Activated CD4-positive, alpha-beta T cell treated with anti-CD3 and anti-CD28 coated beads for 4 hours (primary cell): Measurements from ENCODE around the gene OR4D1.
A peak's percentile ranks its signal among the peaks of the same experiment; 100 is the strongest.

Source experiments
- DNase-seq, 2 donors: peaks; one replicate each; pipeline ENCODE4 v3.0.0-alpha.2; 2020

OR4D1 gene

DNA sequence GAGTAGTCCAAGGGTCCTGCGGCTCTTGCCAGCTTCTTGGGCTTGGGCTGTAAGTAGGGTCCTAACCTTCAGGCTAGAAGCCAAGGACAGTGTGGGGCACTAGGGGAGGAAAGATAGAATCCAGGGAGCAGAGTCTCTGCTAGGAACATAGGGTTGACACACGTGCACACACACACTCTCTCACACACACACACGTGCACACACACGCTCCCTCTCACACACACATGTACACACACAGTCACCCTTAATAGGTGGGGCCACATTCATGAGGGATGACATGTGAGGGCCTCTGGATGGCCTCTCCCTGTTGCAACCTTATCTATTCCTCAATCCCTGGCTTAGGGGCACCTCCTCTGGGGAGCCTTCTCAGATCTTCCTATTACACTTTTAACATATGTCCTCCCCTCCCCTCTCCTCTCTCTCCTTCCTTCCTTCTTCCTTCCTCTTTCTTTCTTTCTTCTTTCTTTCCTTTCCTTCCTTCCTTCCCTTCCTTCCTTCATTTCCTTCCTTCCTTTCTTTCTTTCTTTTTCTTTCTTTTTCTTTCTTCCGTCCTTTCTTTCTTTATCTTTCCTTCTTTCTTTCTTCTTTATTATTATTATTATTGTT, 47.4 kb downstream of the OR4D1 start:
- DNase-seq, result no peak

DNA sequence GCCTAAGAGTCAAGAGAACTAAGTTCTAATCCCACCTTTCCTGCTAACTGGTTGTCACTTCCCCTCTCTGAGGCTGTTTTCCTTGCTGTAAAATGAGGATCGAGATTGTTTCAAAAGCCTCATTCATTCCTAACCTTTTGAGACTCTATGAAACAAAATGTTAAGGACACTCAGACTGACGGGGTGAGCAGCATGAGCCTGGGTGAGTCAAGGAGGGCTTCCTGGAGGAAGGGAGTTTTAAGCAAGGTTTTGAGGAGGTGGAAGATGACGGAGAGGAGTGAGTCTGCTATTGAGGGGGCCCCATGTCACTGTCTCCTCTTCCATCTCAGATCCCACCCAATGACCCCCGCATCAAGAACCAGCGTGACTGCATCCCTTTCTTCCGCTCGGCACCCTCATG, 48.4 kb downstream of the OR4D1 start:
- no peak for DNase-seq

DNA sequence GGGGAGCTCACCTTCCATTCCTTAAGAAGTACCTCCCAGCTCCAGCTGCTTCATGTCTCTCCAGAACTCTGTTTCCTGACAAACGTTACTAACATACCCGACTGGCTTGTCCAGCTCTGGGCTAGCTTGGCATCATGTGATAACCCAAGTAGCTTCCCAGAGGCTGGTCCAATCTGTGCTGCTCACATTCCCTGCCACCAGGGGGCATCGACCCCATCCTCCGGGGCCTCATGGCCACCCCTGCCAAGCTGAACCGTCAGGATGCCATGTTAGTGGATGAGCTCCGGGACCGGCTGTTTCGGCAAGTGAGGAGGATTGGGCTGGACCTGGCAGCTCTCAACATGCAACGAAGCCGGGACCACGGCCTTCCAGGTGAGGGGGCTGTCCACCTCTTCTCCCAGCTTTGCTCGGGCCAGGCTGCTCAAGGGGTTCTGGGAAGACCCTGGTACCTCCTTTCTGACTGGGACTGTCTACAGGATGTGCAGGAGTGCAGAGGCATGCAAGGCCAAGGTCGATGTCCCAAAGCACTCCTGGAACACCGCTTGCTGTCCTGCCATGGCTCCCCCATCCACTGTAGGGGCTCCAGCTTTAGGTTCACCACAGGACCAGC, 51.9 kb downstream of the OR4D1 start:
- peak; percentile 42 to 46 for DNase-seq

DNA sequence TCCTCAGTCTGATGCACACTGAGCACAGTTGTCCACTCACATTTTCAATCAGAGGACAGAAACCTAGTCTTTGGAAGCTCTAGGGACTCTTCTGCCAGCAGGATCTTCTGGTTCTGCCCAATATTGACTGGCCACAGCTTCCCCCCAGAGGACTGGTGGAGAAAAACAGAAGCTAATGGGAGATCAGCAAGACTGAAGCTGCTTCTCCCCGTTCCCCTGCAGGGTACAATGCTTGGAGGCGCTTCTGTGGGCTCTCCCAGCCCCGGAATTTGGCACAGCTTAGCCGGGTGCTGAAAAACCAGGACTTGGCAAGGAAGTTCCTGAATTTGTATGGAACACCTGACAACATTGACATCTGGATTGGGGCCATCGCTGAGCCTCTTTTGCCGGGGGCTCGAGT, 54.7 kb downstream of the OR4D1 start:
- DNase-seq, result no peak

DNA sequence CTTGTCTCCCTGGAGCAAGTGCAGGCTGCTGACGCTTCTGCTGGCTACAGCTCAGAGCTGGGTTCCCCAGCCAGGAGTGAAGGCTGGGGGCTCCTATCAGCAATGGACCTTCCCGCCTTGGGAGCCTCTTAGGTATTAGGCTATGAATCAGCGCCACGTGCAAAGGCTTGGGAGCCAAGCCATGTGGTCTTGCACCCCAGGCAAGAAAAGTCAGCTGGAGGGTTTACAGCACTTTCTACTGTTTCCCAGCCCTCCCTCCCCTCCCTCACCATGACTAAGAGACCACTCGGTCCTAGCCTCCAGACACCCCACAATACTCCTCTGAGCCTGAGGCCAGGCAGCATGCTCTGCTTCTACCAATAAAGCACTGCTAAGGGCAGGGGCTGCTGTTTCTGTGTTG, 56.6 kb downstream of the OR4D1 start:
- DNase-seq, result no peak

DNA sequence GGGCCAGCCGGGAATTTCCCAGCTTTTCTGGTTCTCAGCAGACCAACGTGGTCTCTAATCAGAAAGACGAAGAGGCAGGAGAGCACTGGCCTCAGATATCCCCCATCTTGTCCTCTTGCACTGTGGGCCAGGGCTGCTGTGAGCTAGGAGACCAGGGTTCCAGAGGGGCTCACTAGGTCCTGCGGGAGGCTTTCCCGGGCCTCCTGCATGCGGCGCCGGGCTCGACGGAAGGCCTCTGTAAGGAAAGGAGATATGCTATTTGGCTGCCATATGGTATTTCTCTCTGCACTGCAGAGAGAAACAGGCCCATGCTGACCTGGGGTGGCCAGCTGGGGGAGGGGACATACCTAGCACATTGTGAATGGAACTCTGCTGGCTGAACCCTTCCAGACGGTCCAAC, 57.8 kb downstream of the OR4D1 start:
- no peak for DNase-seq

DNA sequence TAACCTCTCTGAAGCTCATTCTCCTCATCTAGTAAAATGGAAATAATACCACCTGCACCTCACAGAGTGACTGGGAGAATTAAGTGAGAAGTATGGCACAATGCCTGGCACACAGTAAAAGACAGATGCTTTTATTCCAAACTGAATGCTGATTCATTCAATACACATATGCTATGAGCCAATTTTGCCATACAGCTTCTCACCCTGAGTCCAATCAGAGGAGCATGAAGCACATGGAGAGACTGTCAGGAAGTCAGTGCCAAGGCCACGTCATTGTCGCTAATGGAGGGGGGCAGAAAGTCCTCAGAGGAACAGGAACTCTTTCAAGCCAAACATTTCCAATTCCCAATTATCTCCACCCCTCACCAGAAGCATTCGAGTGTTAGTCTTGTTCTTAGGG, 59.3 kb downstream of the OR4D1 start:
- DNase-seq, result no peak

DNA sequence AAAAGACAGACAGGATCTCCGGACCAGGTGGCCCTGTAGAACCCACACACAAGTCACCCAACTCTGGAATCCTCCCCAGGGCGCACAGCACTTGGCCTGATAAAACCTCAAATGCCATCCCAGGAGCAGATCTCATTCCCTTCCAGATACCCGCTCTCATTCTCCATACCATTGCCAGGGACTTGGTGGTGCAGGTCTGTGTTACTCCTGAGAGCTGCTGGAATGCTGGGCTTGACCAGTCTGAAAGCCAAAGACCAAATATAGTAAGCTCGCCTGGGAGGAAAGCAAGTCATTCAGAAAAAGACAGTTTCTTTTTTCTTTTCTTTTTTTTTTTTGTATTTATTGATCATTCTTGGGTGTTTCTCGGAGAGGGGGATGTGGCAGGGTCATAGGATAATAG, 60.2 kb downstream of the OR4D1 start:
- DNase-seq, result no peak
